Ovary (tissue), 3 donors: ENCODE results near the gene RNF40.

Source experiments
- EP300 ChIP-seq: sonication (generic); formaldehyde crosslinking; IDR thresholded peaks from one replicate; pipeline ENCODE4 v1.6.1; 2017; ENCODE audit warnings: antibody characterized with exemption
- TF ChIP-seq, protein P1 (sequence below), 3 donors: fragments of 450-650 bp in 2 of 3; fragments of 200-600 bp in 1 of 3; IDR thresholded peaks; one replicate each; pipeline versions ENCODE4 v1.5.1 to v1.8.0; 2016 to 2022; ENCODE audit warnings: antibody characterized with exemption in 3 of 3, mild to moderate bottlenecking in 1 of 3
- donor health status: DM: no; HTN: no; CAD: no.

DNA sequence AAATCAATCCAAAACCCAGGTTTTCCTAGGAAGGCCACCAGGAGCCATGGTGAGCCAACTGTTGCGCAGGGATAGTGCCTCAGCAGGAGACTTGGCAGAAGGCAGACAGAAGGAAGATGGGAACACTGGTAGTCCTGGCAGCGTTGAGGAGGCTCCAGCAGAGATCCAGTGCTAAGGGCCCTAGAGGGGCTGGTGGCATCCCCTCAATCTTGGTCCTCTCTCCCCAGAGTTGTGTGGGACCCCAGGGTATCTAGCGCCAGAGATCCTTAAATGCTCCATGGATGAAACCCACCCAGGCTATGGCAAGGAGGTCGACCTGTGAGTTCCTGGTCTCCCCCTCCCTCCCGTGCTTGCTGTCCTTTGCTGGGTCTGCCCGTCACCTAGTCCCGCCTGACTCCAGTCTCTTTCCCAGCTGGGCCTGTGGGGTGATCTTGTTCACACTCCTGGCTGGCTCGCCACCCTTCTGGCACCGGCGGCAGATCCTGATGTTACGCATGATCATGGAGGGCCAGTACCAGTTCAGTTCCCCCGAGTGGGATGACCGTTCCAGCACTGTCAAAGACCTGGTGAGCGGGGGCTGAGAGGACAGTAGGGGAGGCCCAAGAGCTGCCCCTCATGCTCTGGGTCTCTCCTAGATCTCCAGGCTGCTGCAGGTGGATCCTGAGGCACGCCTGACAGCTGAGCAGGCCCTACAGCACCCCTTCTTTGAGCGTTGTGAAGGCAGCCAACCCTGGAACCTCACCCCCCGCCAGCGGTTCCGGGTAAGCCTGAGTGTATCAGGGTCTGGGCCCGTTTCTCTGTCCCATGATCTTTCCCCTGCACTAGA is 6.0 kb upstream of the RNF40 start:
- no peak for TF ChIP-seq EP300
- TF ChIP-seq, protein P1, sequence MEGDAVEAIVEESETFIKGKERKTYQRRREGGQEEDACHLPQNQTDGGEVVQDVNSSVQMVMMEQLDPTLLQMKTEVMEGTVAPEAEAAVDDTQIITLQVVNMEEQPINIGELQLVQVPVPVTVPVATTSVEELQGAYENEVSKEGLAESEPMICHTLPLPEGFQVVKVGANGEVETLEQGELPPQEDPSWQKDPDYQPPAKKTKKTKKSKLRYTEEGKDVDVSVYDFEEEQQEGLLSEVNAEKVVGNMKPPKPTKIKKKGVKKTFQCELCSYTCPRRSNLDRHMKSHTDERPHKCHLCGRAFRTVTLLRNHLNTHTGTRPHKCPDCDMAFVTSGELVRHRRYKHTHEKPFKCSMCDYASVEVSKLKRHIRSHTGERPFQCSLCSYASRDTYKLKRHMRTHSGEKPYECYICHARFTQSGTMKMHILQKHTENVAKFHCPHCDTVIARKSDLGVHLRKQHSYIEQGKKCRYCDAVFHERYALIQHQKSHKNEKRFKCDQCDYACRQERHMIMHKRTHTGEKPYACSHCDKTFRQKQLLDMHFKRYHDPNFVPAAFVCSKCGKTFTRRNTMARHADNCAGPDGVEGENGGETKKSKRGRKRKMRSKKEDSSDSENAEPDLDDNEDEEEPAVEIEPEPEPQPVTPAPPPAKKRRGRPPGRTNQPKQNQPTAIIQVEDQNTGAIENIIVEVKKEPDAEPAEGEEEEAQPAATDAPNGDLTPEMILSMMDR (IDR thresholded peaks at IDR 0.05): no peak
